Measurements from ENCODE around the gene ACBD4.

DNA sequence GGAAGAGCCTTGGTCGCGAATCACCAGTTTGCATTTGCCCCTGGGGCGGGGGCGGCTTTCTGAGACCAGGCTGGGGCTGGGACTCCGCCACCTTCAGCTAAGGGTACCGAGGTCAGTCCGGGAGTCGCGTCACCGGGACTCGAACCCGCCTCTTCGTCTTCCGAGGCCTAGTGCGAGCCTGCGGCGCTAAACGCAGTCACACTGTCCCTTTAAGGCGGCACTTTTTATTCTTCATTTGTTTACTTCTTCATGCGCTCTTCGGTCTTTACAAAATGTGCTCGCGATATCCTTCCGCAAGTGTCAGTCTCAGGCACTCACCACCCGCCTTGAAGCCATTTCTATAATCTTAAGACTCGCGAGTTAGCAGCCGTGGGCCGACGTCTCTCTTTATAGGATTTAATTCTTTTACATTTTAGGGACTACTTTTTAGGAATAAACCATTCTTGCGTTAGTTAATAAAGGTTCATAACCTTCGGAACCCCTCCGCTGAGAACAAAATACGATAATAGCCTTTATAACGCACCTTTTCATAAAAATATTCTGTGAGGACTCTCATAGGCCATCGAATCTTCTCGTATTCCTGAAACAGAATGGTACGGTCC lies 12.2 kb downstream of the ACBD4 start:
- TF ChIP-seq, protein P1, sequence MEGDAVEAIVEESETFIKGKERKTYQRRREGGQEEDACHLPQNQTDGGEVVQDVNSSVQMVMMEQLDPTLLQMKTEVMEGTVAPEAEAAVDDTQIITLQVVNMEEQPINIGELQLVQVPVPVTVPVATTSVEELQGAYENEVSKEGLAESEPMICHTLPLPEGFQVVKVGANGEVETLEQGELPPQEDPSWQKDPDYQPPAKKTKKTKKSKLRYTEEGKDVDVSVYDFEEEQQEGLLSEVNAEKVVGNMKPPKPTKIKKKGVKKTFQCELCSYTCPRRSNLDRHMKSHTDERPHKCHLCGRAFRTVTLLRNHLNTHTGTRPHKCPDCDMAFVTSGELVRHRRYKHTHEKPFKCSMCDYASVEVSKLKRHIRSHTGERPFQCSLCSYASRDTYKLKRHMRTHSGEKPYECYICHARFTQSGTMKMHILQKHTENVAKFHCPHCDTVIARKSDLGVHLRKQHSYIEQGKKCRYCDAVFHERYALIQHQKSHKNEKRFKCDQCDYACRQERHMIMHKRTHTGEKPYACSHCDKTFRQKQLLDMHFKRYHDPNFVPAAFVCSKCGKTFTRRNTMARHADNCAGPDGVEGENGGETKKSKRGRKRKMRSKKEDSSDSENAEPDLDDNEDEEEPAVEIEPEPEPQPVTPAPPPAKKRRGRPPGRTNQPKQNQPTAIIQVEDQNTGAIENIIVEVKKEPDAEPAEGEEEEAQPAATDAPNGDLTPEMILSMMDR (IDR thresholded peaks at IDR 0.05) = no peak
- TF ChIP-seq POLR2A (IDR thresholded peaks at IDR 0.05) = no peak
